Measurements from ENCODE around the gene CCDC88A.
A peak's percentile ranks its signal among the peaks of the same experiment; 100 is the strongest.
"Not testable (repeated sequence)": the region's sequence is repeated elsewhere in the genome, so short reads cannot be mapped to it uniquely, and the experiment has no call there.

CCDC88A gene, protein sequence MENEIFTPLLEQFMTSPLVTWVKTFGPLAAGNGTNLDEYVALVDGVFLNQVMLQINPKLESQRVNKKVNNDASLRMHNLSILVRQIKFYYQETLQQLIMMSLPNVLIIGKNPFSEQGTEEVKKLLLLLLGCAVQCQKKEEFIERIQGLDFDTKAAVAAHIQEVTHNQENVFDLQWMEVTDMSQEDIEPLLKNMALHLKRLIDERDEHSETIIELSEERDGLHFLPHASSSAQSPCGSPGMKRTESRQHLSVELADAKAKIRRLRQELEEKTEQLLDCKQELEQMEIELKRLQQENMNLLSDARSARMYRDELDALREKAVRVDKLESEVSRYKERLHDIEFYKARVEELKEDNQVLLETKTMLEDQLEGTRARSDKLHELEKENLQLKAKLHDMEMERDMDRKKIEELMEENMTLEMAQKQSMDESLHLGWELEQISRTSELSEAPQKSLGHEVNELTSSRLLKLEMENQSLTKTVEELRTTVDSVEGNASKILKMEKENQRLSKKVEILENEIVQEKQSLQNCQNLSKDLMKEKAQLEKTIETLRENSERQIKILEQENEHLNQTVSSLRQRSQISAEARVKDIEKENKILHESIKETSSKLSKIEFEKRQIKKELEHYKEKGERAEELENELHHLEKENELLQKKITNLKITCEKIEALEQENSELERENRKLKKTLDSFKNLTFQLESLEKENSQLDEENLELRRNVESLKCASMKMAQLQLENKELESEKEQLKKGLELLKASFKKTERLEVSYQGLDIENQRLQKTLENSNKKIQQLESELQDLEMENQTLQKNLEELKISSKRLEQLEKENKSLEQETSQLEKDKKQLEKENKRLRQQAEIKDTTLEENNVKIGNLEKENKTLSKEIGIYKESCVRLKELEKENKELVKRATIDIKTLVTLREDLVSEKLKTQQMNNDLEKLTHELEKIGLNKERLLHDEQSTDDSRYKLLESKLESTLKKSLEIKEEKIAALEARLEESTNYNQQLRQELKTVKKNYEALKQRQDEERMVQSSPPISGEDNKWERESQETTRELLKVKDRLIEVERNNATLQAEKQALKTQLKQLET (N-terminal part only)

DNA sequence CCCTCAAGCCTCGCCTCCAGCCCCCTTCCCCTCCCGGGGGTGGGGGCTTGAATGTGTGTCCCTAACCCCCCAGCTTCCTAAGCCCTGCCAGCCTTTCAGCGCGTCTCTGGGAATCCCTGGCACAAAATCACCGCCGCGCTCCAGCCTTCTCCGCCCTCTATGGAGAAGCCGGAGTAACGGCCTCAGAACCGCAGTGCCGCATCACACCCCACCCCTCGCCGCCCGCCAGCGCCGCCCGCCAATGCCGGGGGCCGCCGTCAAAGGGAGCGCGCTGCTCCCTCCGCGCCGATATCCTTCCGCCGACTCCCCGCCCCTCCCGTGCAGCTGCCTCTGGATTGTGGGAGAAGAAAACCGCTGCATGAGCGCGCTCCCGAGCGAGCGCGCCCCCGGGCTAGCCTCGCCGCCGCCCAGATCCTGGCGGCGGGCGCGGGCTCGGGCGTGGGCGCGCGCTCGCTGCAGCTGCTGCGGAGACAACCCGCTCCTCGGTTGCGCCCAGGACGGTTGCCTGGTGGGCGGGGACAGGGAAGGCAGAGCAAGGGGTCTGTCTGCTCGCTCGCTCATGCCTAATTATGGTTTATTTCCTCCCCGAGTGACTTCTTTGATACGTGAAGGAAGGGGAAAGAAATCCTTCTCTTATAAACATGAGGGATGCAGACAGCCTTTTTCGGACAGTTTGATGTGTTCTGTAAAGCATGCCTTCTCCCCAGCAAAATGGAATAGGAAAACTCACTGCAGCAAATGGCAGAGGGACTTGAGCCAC, at the start of gene CCDC88A:
TSS of gene CCDC88A (minus strand) at position 178 of the 760 bp plus-strand sequence. CDS start 777 bp downstream, outside the sequence.
- peak; percentile 95 for DNase-seq (ENCODE audit: low read depth, low spot score)

DNA sequence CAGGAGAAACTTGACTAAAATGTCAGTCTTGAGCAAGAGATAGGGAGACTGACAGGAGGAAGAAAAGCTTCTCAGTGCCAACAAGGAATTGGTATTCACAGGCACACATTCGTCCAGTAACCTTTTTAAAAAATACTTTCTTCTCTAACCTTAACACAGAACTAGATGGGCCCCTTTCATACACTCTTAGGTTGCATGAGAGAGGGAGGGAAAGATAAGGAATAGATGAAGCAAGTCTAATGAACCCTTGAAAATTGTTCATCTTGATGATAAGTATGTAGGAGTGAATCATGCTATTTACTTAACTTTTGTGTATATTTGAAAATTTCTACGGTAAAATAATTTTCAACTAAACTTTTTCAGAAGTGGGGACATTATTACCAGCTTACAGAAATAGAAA, 42.0 kb upstream of the CCDC88A start:
- no peak for DNase-seq (ENCODE audit: low read depth, low spot score)

DNA sequence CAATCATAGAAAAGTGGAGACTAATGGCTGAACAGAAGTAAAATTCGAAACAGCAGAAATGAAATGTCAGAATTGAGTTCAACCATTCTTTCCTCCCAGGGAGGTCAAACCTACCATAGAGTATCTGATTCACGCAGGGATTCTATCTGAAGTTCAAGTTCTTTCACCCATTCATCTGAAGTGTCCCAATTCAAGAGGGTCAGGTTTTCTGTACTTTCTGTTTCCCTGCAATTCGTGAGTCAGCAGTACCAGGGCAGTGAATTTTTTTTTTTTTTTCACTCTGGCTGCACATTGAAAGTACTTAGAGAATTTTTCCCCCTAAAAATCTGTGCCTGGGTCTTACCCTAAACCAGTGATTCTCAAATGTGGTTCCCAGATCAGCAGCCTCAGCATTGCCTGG, 40.9 kb upstream of the CCDC88A start:
- DNase-seq (ENCODE audit: low read depth, low spot score): no peak

DNA sequence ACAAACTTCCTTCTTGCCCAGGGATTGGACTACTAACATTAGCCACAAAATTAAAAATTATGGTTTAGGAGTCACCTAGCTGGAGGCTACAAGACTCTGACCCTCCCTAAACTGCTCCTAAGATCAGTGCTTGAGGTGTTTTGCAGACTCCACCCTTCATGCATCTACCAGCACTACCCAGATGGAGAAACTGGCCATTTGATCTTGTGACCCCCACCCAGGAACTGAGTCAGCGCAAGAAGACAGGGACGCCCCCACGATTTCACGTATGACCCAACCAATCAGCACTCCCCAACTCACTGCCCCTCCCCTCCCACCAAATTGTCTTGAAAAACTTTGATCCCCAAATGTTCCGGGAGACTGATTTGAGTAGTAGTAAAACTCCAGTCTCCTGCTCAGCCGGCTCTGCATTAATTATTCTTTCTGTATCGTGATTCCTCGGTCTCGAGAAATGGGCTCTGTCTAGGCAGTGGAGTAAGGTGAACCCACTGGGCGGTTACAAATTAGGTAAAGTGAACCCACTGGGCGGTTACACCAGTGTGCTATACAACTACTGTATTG, 40.1 kb upstream of the CCDC88A start:
- no peak for DNase-seq (ENCODE audit: low read depth, low spot score)

DNA sequence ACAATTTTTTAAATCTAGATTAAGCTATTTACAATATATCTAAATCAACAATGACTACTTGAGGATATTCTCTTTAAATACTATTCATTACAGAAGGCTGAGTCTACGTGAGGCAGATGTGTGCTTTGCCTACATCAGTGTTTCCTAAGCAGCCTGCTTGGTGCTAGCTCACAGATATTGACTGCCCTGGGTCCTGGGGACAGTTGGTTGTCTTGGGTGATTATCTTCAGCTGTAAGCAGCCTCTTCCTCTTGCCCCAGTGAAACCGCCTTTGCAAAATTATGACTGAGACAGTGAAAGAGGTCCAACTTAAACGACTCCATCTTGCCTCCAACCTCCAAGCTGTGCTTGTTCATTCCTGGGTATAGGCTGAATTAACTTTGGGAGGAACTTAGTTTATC, 39.6 kb upstream of the CCDC88A start:
- no peak for DNase-seq (ENCODE audit: low read depth, low spot score)

DNA sequence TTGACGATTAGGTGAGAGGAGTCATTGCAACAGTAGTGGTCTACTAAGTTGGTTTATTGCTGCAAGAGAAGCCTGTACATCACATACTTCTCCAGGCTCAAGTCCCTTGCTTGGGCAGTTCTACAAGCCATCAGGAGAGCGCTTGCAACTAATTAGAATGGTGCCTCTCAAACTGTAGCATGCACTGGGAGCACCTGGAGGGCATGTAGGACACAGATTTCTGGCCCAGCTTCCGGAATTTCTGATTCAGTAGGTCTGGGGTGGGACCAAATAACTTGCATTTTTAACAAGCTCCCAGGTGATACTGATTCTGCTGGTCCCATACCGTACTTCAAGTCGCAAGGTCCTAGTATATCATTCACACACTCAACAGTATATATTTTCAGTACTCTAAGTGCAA, 34.5 kb upstream of the CCDC88A start:
- no peak for DNase-seq (ENCODE audit: low read depth, low spot score)

DNA sequence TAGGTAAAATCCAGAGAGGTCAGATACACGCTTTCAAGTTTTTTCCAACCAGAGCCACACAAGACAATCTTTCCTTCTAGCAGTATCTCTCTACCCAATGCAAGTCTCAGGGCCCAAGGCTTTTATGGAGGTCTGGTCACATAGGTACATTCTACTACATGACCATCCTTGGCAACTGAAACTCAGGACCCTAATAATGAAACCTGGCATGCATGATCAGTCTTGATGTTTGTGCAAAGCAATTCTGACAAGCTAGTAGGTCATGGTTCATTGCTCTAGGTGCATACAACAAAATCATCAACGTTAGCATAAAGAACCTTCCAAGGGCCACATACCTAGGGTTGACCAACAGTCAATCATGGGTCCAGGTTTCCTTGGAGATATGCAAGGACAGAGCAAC, 33.2 kb upstream of the CCDC88A start:
- DNase-seq (ENCODE audit: low read depth, low spot score): no peak

DNA sequence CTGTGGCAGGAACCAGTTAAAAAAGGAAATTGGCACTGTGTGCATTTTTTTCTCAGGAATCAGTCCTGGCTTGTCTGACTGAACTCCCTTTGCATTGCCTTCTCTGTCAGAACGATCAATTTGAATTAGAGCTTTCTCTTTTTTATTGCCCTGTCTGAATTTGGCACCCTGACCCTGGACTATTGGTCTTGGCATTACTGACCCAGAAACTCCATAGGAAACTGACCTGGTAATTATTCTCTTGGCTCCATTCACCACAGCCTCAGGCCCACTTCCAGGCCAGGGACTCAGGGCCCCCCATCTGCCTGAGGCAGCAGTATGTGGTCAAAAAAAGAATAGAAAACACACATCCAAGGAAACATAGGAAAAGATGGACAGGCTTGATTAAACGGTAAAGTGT, 32.0 kb upstream of the CCDC88A start:
- no peak for DNase-seq (ENCODE audit: low read depth, low spot score)

DNA sequence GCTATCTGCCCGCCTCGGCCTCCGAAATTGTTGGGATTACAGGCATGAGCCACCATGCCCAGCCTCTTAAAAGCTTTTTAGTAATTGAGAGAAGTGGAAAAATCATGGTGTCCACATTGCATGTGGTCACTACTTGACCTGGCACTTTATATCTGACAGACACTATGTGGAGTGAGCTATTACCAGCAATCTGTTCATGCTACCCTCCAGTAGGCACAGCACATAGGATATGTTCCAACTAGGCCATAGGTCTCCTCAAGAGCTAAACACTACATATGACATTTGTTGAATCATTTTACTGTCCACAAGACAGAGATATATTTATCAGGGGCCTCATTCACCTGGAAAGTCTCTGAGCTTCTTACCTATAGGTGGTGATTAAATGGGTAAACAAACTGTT, 30.4 kb upstream of the CCDC88A start:
- DNase-seq (ENCODE audit: low read depth, low spot score): not testable (repeated sequence)

DNA sequence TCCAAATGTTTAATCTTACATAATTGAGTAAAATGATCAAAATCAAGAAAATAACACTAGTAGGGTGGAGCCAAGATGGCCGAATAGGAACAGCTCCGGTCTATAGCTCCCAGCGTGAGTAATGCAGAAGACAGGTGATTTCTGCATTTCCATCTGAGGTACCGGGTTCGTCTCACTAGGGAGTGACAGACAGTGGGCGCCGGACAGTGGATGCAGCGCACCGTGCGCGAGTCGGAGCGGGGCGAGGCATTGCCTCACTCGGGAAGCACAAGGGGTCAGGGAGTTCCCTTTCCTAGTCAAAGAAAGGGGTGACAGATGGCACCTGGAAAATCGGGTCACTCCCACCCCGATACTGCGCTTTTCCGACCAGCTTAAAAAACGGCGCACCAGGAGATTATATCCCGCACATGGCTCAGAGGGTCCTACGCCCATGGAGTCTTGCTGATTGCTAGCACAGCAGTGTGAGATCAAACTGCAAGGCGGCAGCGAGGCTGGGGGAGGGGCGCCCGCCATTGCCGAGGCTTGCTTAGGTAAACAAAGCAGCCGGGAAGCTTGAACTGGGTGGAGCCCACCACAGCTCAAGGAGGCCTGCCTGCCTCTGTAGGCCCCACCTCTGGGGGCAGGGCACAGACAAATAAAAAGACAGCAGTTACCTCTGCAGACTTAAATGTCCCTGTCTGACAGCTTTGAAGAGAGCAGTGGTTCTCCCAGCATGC, 22.5 kb upstream of the CCDC88A start:
- not testable (repeated sequence) for DNase-seq (ENCODE audit: low read depth, low spot score)

DNA sequence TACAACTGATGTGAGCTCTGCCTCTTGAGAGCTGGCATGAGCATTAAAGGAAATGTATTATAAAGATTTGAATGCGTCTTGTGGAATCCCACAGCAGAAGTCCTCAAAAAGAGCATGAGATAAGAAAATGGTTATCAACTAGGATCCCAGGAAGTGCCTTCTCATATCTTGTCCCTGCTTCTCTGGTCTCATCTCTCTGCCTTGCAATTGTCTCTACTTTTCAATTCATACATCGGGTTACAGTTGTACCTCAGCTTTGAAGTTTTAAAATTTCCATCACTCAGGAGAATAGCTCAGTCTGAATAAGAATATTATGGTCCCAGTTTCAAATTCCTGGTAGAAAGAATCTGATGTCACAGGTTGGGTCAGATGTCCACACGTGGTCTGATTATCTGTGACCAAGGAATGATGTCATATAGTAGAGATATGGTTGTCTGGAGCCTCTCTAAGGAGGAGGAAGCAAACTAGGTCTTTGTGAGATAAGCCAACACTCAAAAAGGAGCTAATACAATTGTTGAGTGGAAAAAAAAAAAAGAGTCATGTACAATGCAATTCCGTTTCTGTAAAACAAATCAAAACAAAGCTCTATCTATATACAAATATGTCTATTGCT, 21.7 kb upstream of the CCDC88A start:
- no peak for DNase-seq (ENCODE audit: low read depth, low spot score)

DNA sequence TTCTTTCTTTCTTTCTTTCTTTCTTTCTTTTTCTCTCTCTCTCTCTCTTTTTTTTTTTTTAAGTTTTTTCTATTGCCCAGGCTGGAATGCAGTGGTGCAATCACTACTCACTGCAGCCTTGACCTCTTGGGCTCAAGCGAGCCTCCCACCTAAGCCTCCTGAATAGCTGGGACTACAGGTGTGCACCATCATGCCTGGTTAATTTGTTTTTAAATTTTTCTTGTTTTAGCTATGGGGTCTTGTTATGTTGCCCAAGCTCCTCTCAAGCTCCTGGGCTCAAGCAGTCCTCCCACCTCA, 19.4 kb upstream of the CCDC88A start:
- DNase-seq (ENCODE audit: low read depth, low spot score): no peak

DNA sequence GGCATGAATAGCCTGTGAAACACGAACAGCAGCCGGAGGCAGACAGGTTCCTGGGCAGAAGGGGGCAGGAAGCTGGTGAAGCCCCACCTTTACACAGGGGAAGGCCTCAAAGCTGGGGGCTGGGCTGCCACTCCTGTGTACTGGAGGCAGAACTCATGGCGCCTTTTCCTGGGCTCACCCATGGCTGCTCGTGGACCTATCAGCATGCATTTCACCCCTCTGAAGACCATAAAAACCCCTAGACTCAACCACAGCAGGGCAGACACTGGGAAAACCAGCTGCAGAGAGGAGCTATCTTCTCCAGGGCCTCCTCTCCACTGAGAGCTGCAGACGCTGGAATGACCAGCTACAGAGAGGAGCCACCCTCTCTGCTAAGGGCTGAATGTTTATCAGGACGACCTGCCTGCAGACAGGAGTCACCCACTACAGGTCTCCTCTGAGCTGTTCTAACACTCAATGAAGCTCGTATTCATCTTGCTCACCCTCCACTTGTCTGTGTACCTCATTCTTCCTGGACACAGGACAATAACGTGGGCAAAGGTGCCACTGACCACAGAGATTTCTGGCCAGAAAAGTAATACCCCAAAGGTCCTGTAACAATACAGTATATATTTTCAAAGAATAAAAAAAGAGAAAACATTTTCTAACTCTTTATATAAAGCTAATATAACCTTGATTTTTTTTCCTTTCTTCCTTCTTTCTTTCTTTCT, 18.9 kb upstream of the CCDC88A start:
- no peak for DNase-seq (ENCODE audit: low read depth, low spot score)

DNA sequence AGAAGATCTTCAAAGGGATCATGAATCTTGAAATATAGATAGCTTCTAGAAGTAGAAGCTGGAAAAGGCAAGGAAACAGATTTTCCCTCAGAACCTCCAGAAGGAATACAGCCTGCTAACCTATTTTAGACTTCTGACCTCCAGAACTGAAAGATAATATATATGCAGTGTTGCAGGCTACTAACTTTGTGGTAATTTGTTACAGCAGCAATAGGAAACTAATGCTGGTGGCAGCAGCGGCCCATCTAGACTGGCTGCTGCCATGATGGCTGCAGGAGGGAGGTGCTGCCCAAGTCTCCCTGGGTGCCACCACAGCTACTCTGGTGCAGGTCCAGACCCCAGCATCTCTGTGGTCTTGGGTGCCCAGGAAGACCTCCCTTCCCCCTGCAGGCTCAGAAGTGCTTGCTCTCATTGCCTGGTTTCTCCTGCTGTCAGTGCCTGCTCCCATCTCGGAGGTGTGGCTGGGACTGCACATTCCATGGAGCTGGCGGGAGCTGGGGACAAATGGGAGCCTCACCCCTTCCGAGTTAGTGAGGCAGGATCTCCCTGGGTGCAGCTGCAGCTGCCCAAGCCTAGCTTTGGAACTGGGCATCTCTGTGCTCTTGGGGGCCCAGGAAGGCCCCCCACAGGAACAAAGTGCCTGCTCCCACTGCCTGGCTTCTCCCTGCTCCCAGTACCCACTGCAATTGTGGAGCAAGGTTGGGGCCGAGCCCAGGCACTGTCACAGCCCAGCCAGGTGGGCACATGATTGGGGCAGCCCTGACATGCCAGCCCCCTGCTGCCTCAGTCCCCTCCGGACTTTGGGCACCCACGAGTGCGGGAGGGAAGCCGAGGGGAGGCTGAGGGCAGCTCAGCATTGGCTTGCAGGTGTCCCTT, 18.1 kb upstream of the CCDC88A start:
- DNase-seq (ENCODE audit: low read depth, low spot score): no peak

DNA sequence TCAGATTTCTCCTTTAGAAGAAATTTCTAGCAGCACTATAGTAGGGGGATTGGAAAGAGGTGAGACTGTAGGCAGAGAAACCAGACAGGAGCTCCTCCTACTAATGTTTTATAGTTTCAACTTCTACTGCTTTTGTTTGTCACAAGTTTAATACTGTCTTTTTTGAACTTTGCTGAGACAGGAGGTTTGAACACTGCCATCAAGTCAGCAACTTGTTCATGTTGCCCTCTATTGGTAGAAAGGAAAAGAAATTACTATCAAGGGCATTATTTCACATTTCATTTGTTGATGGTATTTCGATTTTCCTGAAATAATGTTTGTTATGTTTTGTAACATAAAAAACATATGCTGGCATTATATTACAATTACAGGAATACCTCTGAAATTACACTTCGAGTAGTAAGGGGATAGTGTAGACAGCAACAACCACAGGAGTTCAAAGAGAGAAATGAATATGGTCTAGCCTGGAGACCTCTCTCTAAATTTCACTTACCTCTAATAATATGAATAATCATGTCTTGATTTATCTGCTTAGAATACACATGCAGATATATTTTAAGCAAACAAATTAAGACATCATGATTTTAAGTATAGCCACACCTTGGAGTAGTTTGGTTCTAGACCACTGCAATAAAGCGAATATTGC, 12.4 kb upstream of the CCDC88A start:
- DNase-seq (ENCODE audit: low read depth, low spot score): no peak

DNA sequence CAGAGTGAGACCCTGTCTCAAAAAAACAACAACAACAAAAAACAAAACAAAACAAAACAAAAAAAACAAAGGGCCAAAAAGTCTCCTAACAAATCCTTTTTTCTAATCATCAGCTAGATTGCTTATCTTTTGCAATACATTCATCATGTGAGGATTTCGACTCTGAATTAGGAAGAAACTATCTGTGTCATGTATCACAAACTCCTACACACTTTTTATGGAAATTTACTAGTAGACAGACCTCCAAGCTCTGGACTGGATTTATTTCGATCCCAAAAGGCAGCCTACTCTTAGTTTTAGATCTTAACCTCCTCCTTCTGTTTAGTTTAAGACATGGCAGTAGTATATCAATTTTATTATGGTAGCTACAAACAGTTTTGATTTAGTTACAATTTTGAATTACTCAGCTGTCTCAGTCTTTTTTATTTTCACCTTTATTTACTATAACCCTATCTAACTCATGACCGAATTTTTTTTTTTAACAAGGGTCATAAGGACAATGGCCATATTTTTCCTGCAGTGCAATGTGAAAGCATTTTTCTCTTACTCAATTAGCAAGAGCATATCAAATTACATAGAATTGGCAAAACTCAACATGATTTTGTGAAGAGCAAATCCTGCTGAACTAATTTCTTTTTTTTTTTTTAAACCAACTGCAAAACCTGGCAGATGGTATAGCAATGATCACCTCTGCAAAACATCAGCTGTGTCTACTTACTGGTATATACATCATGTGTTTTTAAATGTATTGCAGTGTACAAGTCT, 10.7 kb upstream of the CCDC88A start:
- no peak for DNase-seq (ENCODE audit: low read depth, low spot score)

DNA sequence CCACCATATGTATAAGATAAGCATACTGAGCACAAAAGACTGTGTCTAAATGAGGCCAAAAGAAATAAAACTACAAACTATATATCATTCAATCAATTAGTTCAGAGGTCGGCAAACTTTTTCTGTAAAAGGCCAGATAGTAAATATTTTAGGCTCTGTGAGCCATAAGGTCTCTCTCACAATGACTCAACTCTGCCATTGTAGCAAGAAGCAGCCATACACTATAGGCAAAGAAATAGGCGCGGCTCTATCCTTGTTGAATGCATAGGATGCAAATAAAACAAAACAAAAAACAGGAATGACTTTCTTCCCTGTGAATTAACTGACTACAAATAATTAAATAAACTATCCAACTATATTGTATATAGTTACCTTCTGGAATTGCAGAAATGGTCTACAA, 8.6 kb upstream of the CCDC88A start:
- no peak for DNase-seq (ENCODE audit: low read depth, low spot score)

DNA sequence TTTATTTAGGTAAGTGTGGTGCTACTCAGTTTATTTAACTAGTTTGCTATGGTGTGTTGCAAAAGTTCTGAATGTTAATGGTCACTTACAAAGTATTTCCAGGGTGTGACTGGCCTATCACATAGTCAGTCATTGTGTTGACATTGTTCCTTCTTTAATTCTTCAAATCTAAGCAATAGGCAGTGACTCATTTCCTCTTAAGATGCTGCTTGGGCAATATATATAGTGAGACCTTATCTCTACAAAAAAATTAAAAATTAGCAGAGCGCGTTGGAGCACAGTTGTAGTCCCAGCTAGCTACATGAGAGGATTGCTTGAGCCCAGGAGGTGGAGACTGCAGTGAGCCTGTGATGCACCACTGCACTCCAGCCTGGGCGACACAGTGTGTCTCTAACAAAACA, 5.8 kb upstream of the CCDC88A start:
- no peak for DNase-seq (ENCODE audit: low read depth, low spot score)

Measured in smooth muscle cell of the brain vasculature (primary cell).